SU-DHL-6 (cell line): ENCODE data around the gene CST8.

Experiments
- H2AFZ ChIP-seq: fragments of 200-600 bp; sonication (generic); 2 replicates; pipeline ENCODE4 v1.6.1; 2014; ENCODE audit warnings: low read depth, mild to moderate bottlenecking, moderate library complexity, mixed read lengths, antibody characterized with exemption, low read length; ENCODE audit not compliant: severe bottlenecking
- H3F3A ChIP-seq: fragments of 200-600 bp; shearing (Covaris generic); 2 replicates; pipeline ENCODE4 v1.6.0; 2016; ENCODE audit warnings: antibody characterized with exemption, mild to moderate bottlenecking; ENCODE audit not compliant: insufficient read depth
- H3K27ac ChIP-seq: fragments of 200-600 bp; sonication (generic); 2 replicates; pipeline ENCODE4 v1.5.1; 2016; ENCODE audit warnings: low read depth, mild to moderate bottlenecking, low read length, moderate library complexity, mixed read lengths
- H3K27me3 ChIP-seq: fragments of 200-600 bp; sonication (generic), shearing (Covaris generic); 2 replicates; pipeline ENCODE4 v1.6.0; 2014; ENCODE audit warnings: mild to moderate bottlenecking, low read length
- H3K36me3 ChIP-seq: fragments of 200-600 bp; sonication (generic); 2 replicates; pipeline ENCODE4 v1.6.1; 2014; ENCODE audit warnings: mild to moderate bottlenecking, low read length, mixed read lengths
- H3K4me2 ChIP-seq: fragments of 300-600, 200-600 bp; shearing (Covaris generic), sonication (generic); 2 replicates; pipeline ENCODE4 v1.6.0; 2014; ENCODE audit warnings: low read length, low read depth, mild to moderate bottlenecking; ENCODE audit not compliant: poor library complexity, severe bottlenecking
- H3K4me3 ChIP-seq: fragments of 200-600 bp; sonication (generic); 2 replicates; pipeline ENCODE4 v1.5.1; 2014; ENCODE audit warnings: antibody characterized with exemption, low read length, mild to moderate bottlenecking, mixed read lengths; ENCODE audit not compliant: insufficient read depth, poor library complexity, severe bottlenecking
- H3K79me2 ChIP-seq: fragments of 200-600 bp; sonication (generic); 2 replicates; pipeline ENCODE4 v1.6.1; 2014; ENCODE audit warnings: mild to moderate bottlenecking, low read length, moderate library complexity; ENCODE audit not compliant: insufficient read depth
- H3K9ac ChIP-seq: fragments of 200-600 bp; sonication (generic); 2 replicates; pipeline ENCODE4 v1.7.0; 2014; ENCODE audit warnings: mild to moderate bottlenecking, low read length
- H3K9me2 ChIP-seq: fragments of 200-600 bp; sonication (generic); replicated peaks from 2 replicates; pipeline ENCODE4 v1.6.1; 2014; ENCODE audit warnings: low read length; ENCODE audit not compliant: insufficient read depth
- H3K9me3 ChIP-seq: fragments of 200-600 bp; sonication (generic); 2 replicates; pipeline ENCODE4 v1.6.1; 2014; ENCODE audit warnings: low read length, mixed read lengths; ENCODE audit not compliant: insufficient read depth
- H4K20me1 ChIP-seq: fragments of 200-600 bp; sonication (generic); 2 replicates; pipeline ENCODE4 v1.6.1; 2014; ENCODE audit warnings: low read depth, mild to moderate bottlenecking, antibody characterized with exemption, low read length, moderate library complexity, mixed read lengths
- CTCF ChIP-seq: fragments of 200-600 bp; sonication (generic); IDR thresholded peaks from one replicate; pipeline ENCODE4 v1.5.1; 2017; ENCODE audit warnings: antibody characterized with exemption, mild to moderate bottlenecking, low read length, moderate library complexity; ENCODE audit not compliant: insufficient read depth, poor library complexity, severe bottlenecking
- EZH2phosphoT487 ChIP-seq: fragments of 200-600 bp; sonication (generic), shearing (Covaris generic); conservative IDR thresholded peaks from 2 replicates; pipeline ENCODE4 v1.6.1; 2018; ENCODE audit warnings: mild to moderate bottlenecking, antibody characterized with exemption, low read length, moderate library complexity, mixed read lengths

CST8 gene

GRCh38 chr20:23514848-23515247 is 23.9 kb downstream of the CST8 start:
- no peaks in the 10 kb centered on the region for H3K27me3 ChIP-seq
- no peak overlapping the region for H3K27ac ChIP-seq
- H3F3A ChIP-seq, result no peaks in the 10 kb centered on the region
- no peaks in the 10 kb centered on the region for H3K36me3 ChIP-seq
- no peaks in the 10 kb centered on the region for H4K20me1 ChIP-seq
- H3K79me2 ChIP-seq, result no peaks in the 10 kb centered on the region
- H3K9ac ChIP-seq, result no peak overlapping the region
- TF ChIP-seq EZH2phosphoT487 (no peak), CTCF (no peak)
- no peak overlapping the region for H3K4me3 ChIP-seq
- H2AFZ ChIP-seq, result no peak overlapping the region
- H3K9me3 ChIP-seq, result no peaks in the 10 kb centered on the region
- no peak overlapping the region for H3K4me2 ChIP-seq
- no peaks in the 10 kb centered on the region for H3K9me2 ChIP-seq

- H3K27ac ChIP-seq, result no peak overlapping the region
- H3K4me2 ChIP-seq, result no peak overlapping the region
- no peak overlapping the region for H2AFZ ChIP-seq
Measured at GRCh38 chr20:23515250-23515939, 24.5 kb downstream of the CST8 start.

GRCh38 chr20:23517719-23518118 is 26.8 kb downstream of the CST8 start:
- Histone ChIP-seq H3K9ac (no peak overlapping the region), H2AFZ (no peak overlapping the region), H3F3A (no peaks in the 10 kb centered on the region), H3K27me3 (no peaks in the 10 kb centered on the region), H4K20me1 (no peaks in the 10 kb centered on the region), H3K79me2 (no peaks in the 10 kb centered on the region), H3K4me2 (no peak overlapping the region), H3K36me3 (no peaks in the 10 kb centered on the region), H3K9me2 (no peaks in the 10 kb centered on the region), H3K4me3 (no peak overlapping the region), H3K27ac (no peak overlapping the region), H3K9me3 (no peaks in the 10 kb centered on the region)
- TF ChIP-seq EZH2phosphoT487 (no peak), CTCF (no peak)

More at GRCh38 chr20:23515250-23515939, 24.5 kb downstream of the CST8 start:
- TF ChIP-seq EZH2phosphoT487, result no peak
- no peak for TF ChIP-seq CTCF
- H4K20me1 ChIP-seq, result no peaks in the 10 kb centered on the region
- H3K9me3 ChIP-seq, result no peaks in the 10 kb centered on the region
- no peaks in the 10 kb centered on the region for H3K79me2 ChIP-seq
- no peaks in the 10 kb centered on the region for H3K27me3 ChIP-seq
- H3F3A ChIP-seq, result no peaks in the 10 kb centered on the region
- H3K36me3 ChIP-seq, result no peaks in the 10 kb centered on the region
- H3K4me3 ChIP-seq, result no peak overlapping the region
- no peak overlapping the region for H3K9ac ChIP-seq
- H3K9me2 ChIP-seq, result no peaks in the 10 kb centered on the region
